Osteoblast (primary cell): ENCODE data around the gene WASF3. TPM values are rescaled to one million over a fixed set of nuclear protein-coding genes. Genes with fewer than 3 reads are reported as not detected.

ENCODE experiments used
- DNase-seq: peaks from one replicate; pipeline ENCODE4 v3.0.0; 2011; ENCODE audit warnings: low spot score, mixed read lengths; ENCODE audit not compliant: insufficient read length; ENCODE audit errors: missing footprints
- H2AFZ ChIP-seq: 2 replicates; pipeline ENCODE4 v1.6.0; 2011; ENCODE audit warnings: mild to moderate bottlenecking, low read length
- H3K27ac ChIP-seq: 2 replicates; pipeline ENCODE4 v1.5.1; 2011; ENCODE audit warnings: mild to moderate bottlenecking, low read depth, low read length, moderate library complexity
- H3K27me3 ChIP-seq: 2 replicates; pipeline ENCODE4 v1.6.0; 2012; ENCODE audit warnings: mild to moderate bottlenecking, control low read depth, inconsistent platforms, low read length, moderate library complexity; ENCODE audit not compliant: insufficient read depth
- H3K36me3 ChIP-seq: 2 replicates; pipeline ENCODE4 v1.5.1; 2011; ENCODE audit warnings: mild to moderate bottlenecking, low read length, control low read depth, moderate library complexity; ENCODE audit not compliant: insufficient read depth
- H3K4me1 ChIP-seq: 2 replicates; pipeline ENCODE4 v1.5.1; 2011; ENCODE audit warnings: mild to moderate bottlenecking, low read length, control low read depth, moderate library complexity; ENCODE audit not compliant: insufficient read depth
- H3K4me2 ChIP-seq: 2 replicates; pipeline ENCODE4 v1.6.0; 2011; ENCODE audit warnings: mild to moderate bottlenecking, low read length; ENCODE audit not compliant: insufficient read depth
- H3K4me3 ChIP-seq: fragments of 200-600 bp; sonication (generic); 3 replicates; pipeline ENCODE4 v1.5.1; 2012; ENCODE audit warnings: mild to moderate bottlenecking, low read length, inconsistent platforms; ENCODE audit not compliant: insufficient read depth
- H3K79me2 ChIP-seq: 2 replicates; pipeline ENCODE4 v1.6.0; 2012; ENCODE audit warnings: mild to moderate bottlenecking, low read length, control low read depth, inconsistent platforms; ENCODE audit not compliant: insufficient read depth
- H3K9me3 ChIP-seq: 2 replicates; pipeline ENCODE4 v1.5.1; 2011; ENCODE audit warnings: low read depth, low read length, control low read depth
- H4K20me1 ChIP-seq: 2 replicates; pipeline ENCODE4 v1.6.0; 2012; ENCODE audit warnings: mild to moderate bottlenecking, low read length, control low read depth; ENCODE audit not compliant: insufficient read depth
- total RNA-seq: library from RNA; depleted of rRNA; stranded (reverse); fragments of >200 nt; gene quantifications from 2 replicates; pipeline ENCODE4 v1.2.3, GENCODE V29; 2012
- TF ChIP-seq, protein P1 (sequence below): IDR thresholded peaks from 2 replicates; pipeline ENCODE4 v1.5.1; 2011; ENCODE audit warnings: mild to moderate bottlenecking, low read depth, low read length, moderate library complexity; ENCODE audit errors: extremely low read depth

WASF3 gene
- total RNA-seq, 1 donor: 23.5 TPM

- TF ChIP-seq, protein P1, sequence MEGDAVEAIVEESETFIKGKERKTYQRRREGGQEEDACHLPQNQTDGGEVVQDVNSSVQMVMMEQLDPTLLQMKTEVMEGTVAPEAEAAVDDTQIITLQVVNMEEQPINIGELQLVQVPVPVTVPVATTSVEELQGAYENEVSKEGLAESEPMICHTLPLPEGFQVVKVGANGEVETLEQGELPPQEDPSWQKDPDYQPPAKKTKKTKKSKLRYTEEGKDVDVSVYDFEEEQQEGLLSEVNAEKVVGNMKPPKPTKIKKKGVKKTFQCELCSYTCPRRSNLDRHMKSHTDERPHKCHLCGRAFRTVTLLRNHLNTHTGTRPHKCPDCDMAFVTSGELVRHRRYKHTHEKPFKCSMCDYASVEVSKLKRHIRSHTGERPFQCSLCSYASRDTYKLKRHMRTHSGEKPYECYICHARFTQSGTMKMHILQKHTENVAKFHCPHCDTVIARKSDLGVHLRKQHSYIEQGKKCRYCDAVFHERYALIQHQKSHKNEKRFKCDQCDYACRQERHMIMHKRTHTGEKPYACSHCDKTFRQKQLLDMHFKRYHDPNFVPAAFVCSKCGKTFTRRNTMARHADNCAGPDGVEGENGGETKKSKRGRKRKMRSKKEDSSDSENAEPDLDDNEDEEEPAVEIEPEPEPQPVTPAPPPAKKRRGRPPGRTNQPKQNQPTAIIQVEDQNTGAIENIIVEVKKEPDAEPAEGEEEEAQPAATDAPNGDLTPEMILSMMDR: no peak
- Histone ChIP-seq H3K4me2 (no peak overlapping the region), H3K36me3 (peaks cover 1% of the 10 kb centered on the region), H3K4me3 (no peak overlapping the region), H3K79me2 (no peaks in the 10 kb centered on the region), H3K9me3 (no peaks in the 10 kb centered on the region), H4K20me1 (no peaks in the 10 kb centered on the region), H3K27ac (no peak overlapping the region), H3K27me3 (no peaks in the 10 kb centered on the region), H2AFZ (no peak overlapping the region), H3K4me1 (no peaks in the 10 kb centered on the region)
- DNase-seq: no peak
Observed at GRCh38 chr13:26673890-26674289, 116.4 kb downstream of the WASF3 start.

DNA sequence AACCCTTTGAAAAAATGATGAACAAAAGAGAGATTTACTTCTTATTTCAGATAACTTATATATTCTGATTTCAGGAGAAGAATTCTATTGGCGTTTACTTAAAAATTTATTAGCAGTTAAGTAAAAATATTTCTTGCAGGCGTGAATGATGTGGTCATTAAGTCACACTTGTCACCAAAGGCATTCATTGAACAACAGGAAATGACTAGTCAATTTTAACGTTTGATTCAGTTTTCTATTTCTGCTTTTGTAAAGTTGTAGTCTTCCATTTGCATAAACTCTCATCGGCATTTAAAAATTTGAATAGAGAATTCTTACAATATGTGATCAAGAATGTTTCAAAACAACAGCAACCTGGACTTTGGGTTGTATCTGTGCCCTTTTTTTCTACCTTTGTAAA is 119.7 kb downstream of the WASF3 start:
- DNase-seq: no peak
- Histone ChIP-seq H3K4me3 (no peak overlapping the region), H3K4me2 (no peak overlapping the region), H3K9me3 (no peaks in the 10 kb centered on the region), H2AFZ (no peak overlapping the region), H3K36me3 (peaks cover 14% of the 10 kb centered on the region), H3K4me1 (peaks cover 17% of the 10 kb centered on the region), H3K27ac (no peak overlapping the region), H3K27me3 (no peaks in the 10 kb centered on the region), H3K79me2 (no peaks in the 10 kb centered on the region), H4K20me1 (no peaks in the 10 kb centered on the region)
- TF ChIP-seq, protein P1: no peak

- Histone ChIP-seq H3K4me1 (peaks cover 17% of the 10 kb centered on the region), H3K27me3 (no peaks in the 10 kb centered on the region), H3K27ac (no peak overlapping the region), H2AFZ (no peak overlapping the region), H4K20me1 (no peaks in the 10 kb centered on the region), H3K9me3 (no peaks in the 10 kb centered on the region), H3K4me3 (no peak overlapping the region), H3K36me3 (peaks cover 20% of the 10 kb centered on the region), H3K79me2 (no peaks in the 10 kb centered on the region), H3K4me2 (no peak overlapping the region)
- TF ChIP-seq, protein P1: no peak
- DNase-seq: no peak
Observed at GRCh38 chr13:26678330-26678729, 120.8 kb downstream of the WASF3 start.

DNA sequence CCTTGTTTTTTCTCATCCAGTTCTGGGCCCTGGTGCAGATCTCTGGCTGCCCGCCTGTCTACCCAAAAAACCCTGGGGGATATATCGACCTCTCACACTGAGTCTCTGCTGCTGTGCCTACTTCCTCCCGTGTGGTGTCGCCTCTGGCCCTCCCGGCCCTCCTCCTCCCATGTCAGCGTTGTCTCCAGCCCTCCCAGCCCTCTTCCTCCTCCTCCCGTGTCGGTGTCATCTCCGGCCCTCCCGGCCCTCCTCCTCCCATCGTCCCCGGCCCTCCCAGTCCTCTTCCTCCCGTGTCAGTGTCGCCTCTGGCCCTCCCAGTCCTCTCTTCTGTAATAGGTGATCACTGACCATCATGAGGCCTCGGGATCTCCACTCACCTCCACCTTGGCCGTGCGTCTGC is 121.3 kb downstream of the WASF3 start:
- no peaks in the 10 kb centered on the region for H4K20me1 ChIP-seq
- TF ChIP-seq, protein P1: no peak
- H2AFZ ChIP-seq: no peak overlapping the region
- H3K4me1 ChIP-seq: peaks cover 17% of the 10 kb centered on the region
- H3K9me3 ChIP-seq: no peaks in the 10 kb centered on the region
- H3K27me3 ChIP-seq: no peaks in the 10 kb centered on the region
- peak overlapping the region; percentile 85 for H3K27ac ChIP-seq
- no peak overlapping the region for H3K4me3 ChIP-seq
- no peaks in the 10 kb centered on the region for H3K79me2 ChIP-seq
- no peak for DNase-seq
- H3K36me3 ChIP-seq: peaks cover 25% of the 10 kb centered on the region
- H3K4me2 ChIP-seq: peak overlapping the region; percentile 41
